WTC11 (cell line): ENCODE results near the gene TGFBR2. TPM values are rescaled to one million over a fixed set of nuclear protein-coding genes. Genes with fewer than 3 reads are reported as not detected.

ENCODE experiments used
- ATAC-seq: fragments of 200-7000 bp; cut with Tn5 transposase; 2 replicates; pipeline ENCODE4 v1.10.0; 2021; ENCODE audit warnings: mild to moderate bottlenecking, moderate library complexity
- CTCF ChIA-PET: fragments of 300-600 bp; sonication (Branson Sonifier 250); formaldehyde crosslinking; loops from one replicate; lab custom pipeline; 2021; ENCODE audit warnings: antibody characterized with exemption; lab: Charles Lee
- POLR2A ChIA-PET: fragments of 350-600 bp; sonication (Branson Sonifier 250); formaldehyde crosslinking; loops from one replicate; lab custom pipeline; 2021; ENCODE audit warnings: antibody characterized with exemption; lab: Charles Lee
- DNase-seq: peaks from one replicate; pipeline ENCODE4 v3.0.0; 2021; ENCODE audit warnings: low spot score
- H3K27ac Mint-ChIP-seq: 2 replicates; pipeline ENCODE4 v1.8.0; 2021; ENCODE audit warnings: mixed read lengths
- H3K27me3 Mint-ChIP-seq: 2 replicates; pipeline ENCODE4 v1.8.0; 2021; ENCODE audit warnings: low read depth, mild to moderate bottlenecking, moderate library complexity, mixed read lengths
- H3K36me3 Mint-ChIP-seq: 2 replicates; pipeline ENCODE4 v1.8.0; 2021; ENCODE audit warnings: mixed read lengths
- H3K4me1 Mint-ChIP-seq: 2 replicates; pipeline ENCODE4 v1.8.0; 2022; ENCODE audit warnings: mixed read lengths
- H3K4me3 Mint-ChIP-seq: 2 replicates; pipeline ENCODE4 v1.8.0; 2021; ENCODE audit warnings: mild to moderate bottlenecking, moderate library complexity, mixed read lengths
- H3K9me3 Mint-ChIP-seq: 2 replicates; pipeline ENCODE4 v1.8.0; 2021; ENCODE audit warnings: mixed read lengths
- CBFB ChIP-seq: sonication (generic); formaldehyde crosslinking; IDR thresholded peaks from 2 replicates; pipeline ENCODE4 v1.8.1; 2022; ENCODE audit warnings: mild to moderate bottlenecking, low read depth, missing genetic modification reagents
- CDX4 ChIP-seq: fragments of 250-450 bp; sonication (Bioruptor Pico); IDR thresholded peaks from 2 replicates; pipeline ENCODE4 v1.9.0; 2021; ENCODE audit warnings: moderate library complexity, mild to moderate bottlenecking, inconsistent platforms, borderline replicate concordance
- CREB1 ChIP-seq: sonication (generic); formaldehyde crosslinking; IDR thresholded peaks from 2 replicates; pipeline ENCODE4 v1.8.0; 2023; ENCODE audit warnings: mild to moderate bottlenecking, missing genetic modification reagents
- CREM ChIP-seq: sonication (generic); formaldehyde crosslinking; IDR thresholded peaks from 2 replicates; pipeline ENCODE4 v1.8.1; 2022; ENCODE audit warnings: mild to moderate bottlenecking, missing genetic modification reagents, moderate library complexity
- E2F4 ChIP-seq: sonication (generic); formaldehyde crosslinking; IDR thresholded peaks from 2 replicates; pipeline ENCODE4 v1.8.1; 2022; ENCODE audit warnings: low read depth, mild to moderate bottlenecking, moderate library complexity, missing genetic modification reagents, borderline replicate concordance
- ELF4 ChIP-seq: sonication (generic); formaldehyde crosslinking; IDR thresholded peaks from 2 replicates; pipeline ENCODE4 v1.8.1; 2022; ENCODE audit warnings: low read depth, mild to moderate bottlenecking, moderate library complexity, missing genetic modification reagents
- ESRRA ChIP-seq: sonication (generic); formaldehyde crosslinking; IDR thresholded peaks from 2 replicates; pipeline ENCODE4 v1.8.1; 2022; ENCODE audit warnings: mild to moderate bottlenecking, missing genetic modification reagents, borderline replicate concordance
- FOXJ3 ChIP-seq: sonication (generic); formaldehyde crosslinking; IDR thresholded peaks from 2 replicates; pipeline ENCODE4 v1.9.0; 2021; ENCODE audit warnings: missing genetic modification reagents, mild to moderate bottlenecking, borderline replicate concordance
- FOXP1 ChIP-seq: sonication (generic); formaldehyde crosslinking; IDR thresholded peaks from 2 replicates; pipeline ENCODE4 v1.8.0; 2022; ENCODE audit warnings: missing genetic modification reagents, mild to moderate bottlenecking, moderate library complexity, borderline replicate concordance
- GTF2I ChIP-seq: fragments of 250-450 bp; sonication (Bioruptor Pico); conservative IDR thresholded peaks from 2 replicates; pipeline ENCODE4 v1.4.0; 2021; ENCODE audit warnings: mild to moderate bottlenecking
- JAZF1 ChIP-seq: fragments of 250-450 bp; sonication (Bioruptor Pico); IDR thresholded peaks from 2 replicates; pipeline ENCODE4 v1.9.0; 2021; ENCODE audit warnings: moderate library complexity, mild to moderate bottlenecking, inconsistent platforms
- MAX ChIP-seq: sonication (generic); formaldehyde crosslinking; IDR thresholded peaks from 2 replicates; pipeline ENCODE4 v1.8.0; 2022; ENCODE audit warnings: mild to moderate bottlenecking, missing genetic modification reagents
- MXD4 ChIP-seq: fragments of 250-450 bp; sonication (Bioruptor Pico); IDR thresholded peaks from 2 replicates; pipeline ENCODE4 v1.8.0; 2021; ENCODE audit warnings: mild to moderate bottlenecking, moderate library complexity, borderline replicate concordance
- NFATC4 ChIP-seq: fragments of 250-450 bp; sonication (Bioruptor Pico); IDR thresholded peaks from 2 replicates; pipeline ENCODE4 v1.9.0; 2021; ENCODE audit warnings: mild to moderate bottlenecking
- NR2C2 ChIP-seq: sonication (generic); formaldehyde crosslinking; IDR thresholded peaks from 2 replicates; pipeline ENCODE4 v1.8.0; 2022; ENCODE audit warnings: mild to moderate bottlenecking, missing genetic modification reagents
- OVOL2 ChIP-seq: fragments of 250-450 bp; sonication (Bioruptor Pico); IDR thresholded peaks from 2 replicates; pipeline ENCODE4 v1.9.0; 2021; ENCODE audit warnings: mild to moderate bottlenecking, borderline replicate concordance
- SMAD3 ChIP-seq: sonication (generic); formaldehyde crosslinking; IDR thresholded peaks from 2 replicates; pipeline ENCODE4 v1.8.0; 2022; ENCODE audit warnings: missing genetic modification reagents, mild to moderate bottlenecking, borderline replicate concordance
- USF2 ChIP-seq: sonication (generic); formaldehyde crosslinking; IDR thresholded peaks from 2 replicates; pipeline ENCODE4 v1.8.1; 2023; ENCODE audit warnings: mild to moderate bottlenecking, missing genetic modification reagents, moderate library complexity
- ZMAT4 ChIP-seq: fragments of 250-450 bp; sonication (Bioruptor Pico); IDR thresholded peaks from 2 replicates; pipeline ENCODE4 v1.9.0; 2021; ENCODE audit warnings: mild to moderate bottlenecking
- ZNF138 ChIP-seq: sonication (generic); formaldehyde crosslinking; conservative IDR thresholded peaks from 2 replicates; pipeline ENCODE4 v1.8.1; 2022; ENCODE audit warnings: mild to moderate bottlenecking, moderate library complexity, missing genetic modification reagents
- ZNF219 ChIP-seq: sonication (generic); formaldehyde crosslinking; IDR thresholded peaks from 2 replicates; pipeline ENCODE4 v1.8.0; 2023; ENCODE audit warnings: missing genetic modification reagents, mild to moderate bottlenecking, borderline replicate concordance
- ZNF232 ChIP-seq: sonication (generic); formaldehyde crosslinking; IDR thresholded peaks from 2 replicates; pipeline ENCODE4 v1.8.0; 2022; ENCODE audit warnings: mild to moderate bottlenecking, missing genetic modification reagents
- ZNF396 ChIP-seq: fragments of 250-450 bp; sonication (Bioruptor Pico); IDR thresholded peaks from 2 replicates; pipeline ENCODE4 v1.8.0; 2021; ENCODE audit warnings: mild to moderate bottlenecking, moderate library complexity, borderline replicate concordance
- ZNF423 ChIP-seq: fragments of 250-450 bp; sonication (Bioruptor Pico); IDR thresholded peaks from 2 replicates; pipeline ENCODE4 v2.1.2; 2022; ENCODE audit warnings: mild to moderate bottlenecking, moderate library complexity
- ZNF425 ChIP-seq: fragments of 250-450 bp; sonication (Bioruptor Pico); conservative IDR thresholded peaks from 2 replicates; pipeline ENCODE4 v1.9.0; 2021; ENCODE audit warnings: mild to moderate bottlenecking
- ZNF532 ChIP-seq: fragments of 250-450 bp; sonication (Bioruptor Pico); IDR thresholded peaks from 2 replicates; pipeline ENCODE4 v1.9.0; 2021; ENCODE audit warnings: mild to moderate bottlenecking, borderline replicate concordance
- total RNA-seq: library from RNA; stranded (reverse); gene quantifications from 3 replicates; pipeline ENCODE4 v1.2.3, GENCODE V29; 2021

The TGFBR2 gene
- total RNA-seq, 1 experiment from 2014 or later: 9.6 TPM

- TF ChIP-seq E2F4 (CRISPR knock-in tag) (no peak), ZMAT4 (no peak), FOXJ3 (no peak), ESRRA (CRISPR knock-in tag) (no peak), ELF4 (CRISPR knock-in tag) (no peak), ZNF532 (CRISPR knock-in tag) (no peak), GTF2I (no peak), NFATC4 (CRISPR knock-in tag) (no peak), CBFB (no peak), CREB1 (CRISPR knock-in tag) (no peak), USF2 (CRISPR knock-in tag) (no peak), MXD4 (CRISPR knock-in tag) (no peak), CREM (CRISPR knock-in tag) (no peak)
- TF ChIP-seq, all 79 proteins: peak for 0
- Mint-ChIP-seq H3K9me3 (peaks cover 9% of the 10 kb centered on the region; the same call in 1 of the 2 replicates), H3K27ac (no peak overlapping the region), H3K4me1 (peaks cover 41% of the 10 kb centered on the region), H3K36me3 (peaks cover 4% of the 10 kb centered on the region; the same call in 1 of the 2 replicates), H3K4me3 (peak overlapping the region; percentile 21), H3K27me3 (peaks cover 12% of the 10 kb centered on the region)
- ATAC-seq (no peak), DNase-seq (no peak)
- ChIA-PET POLR2A (no interaction called here), CTCF (no interaction called here)
Observed at GRCh38 chr3:30605005-30605404, 1.4 kb upstream of the TGFBR2 start.

GRCh38 chr3:30605706-30606300 is 598 bp upstream of the TGFBR2 start:
- Mint-ChIP-seq H3K9me3 (peaks cover 9% of the 10 kb centered on the region; the same call in 1 of the 2 replicates), H3K36me3 (peaks cover 4% of the 10 kb centered on the region; the same call in 1 of the 2 replicates), H3K27ac (peak overlapping the region; percentile 91), H3K4me1 (peaks cover 48% of the 10 kb centered on the region), H3K4me3 (peak overlapping the region; percentile 83), H3K27me3 (peaks cover 12% of the 10 kb centered on the region)
- ChIA-PET POLR2A (no interaction called here), CTCF (interaction anchor here (0.6 to 1.1 kb wide), 5 partner anchors 23 to 149 kb away, joined by 3 to 5 read pairs (median 3); no protein-coding TSS in a partner anchor)
- ATAC-seq (no peak; the same call in 1 of the 2 replicates), DNase-seq (no peak)
- TF ChIP-seq ZNF425 (CRISPR knock-in tag) (no peak), MAX (CRISPR knock-in tag) (no peak), FOXP1 (CRISPR knock-in tag) (no peak), NR2C2 (CRISPR knock-in tag) (no peak), JAZF1 (no peak), ZNF396 (CRISPR knock-in tag) (no peak), ZNF219 (CRISPR knock-in tag) (no peak), CBFB (no peak), GTF2I (no peak), ZNF423 (no peak), ZNF232 (no peak), ZNF138 (no peak), OVOL2 (CRISPR knock-in tag) (no peak), CDX4 (no peak), SMAD3 (CRISPR knock-in tag) (no peak), CREM (CRISPR knock-in tag) (no peak)
